Suppressor macrophage treated with lipopolysaccharide for 1 hour (primary cell): ENCODE data around the gene CRHBP.
"Not testable (repeated sequence)": the region's sequence is repeated elsewhere in the genome, so short reads cannot be mapped to it uniquely, and the experiment has no call there.

Source experiments
- DNase-seq, 3 donors: peaks; one replicate each; pipeline ENCODE4 v3.0.0-alpha.2; 2020 to 2022

Gene CRHBP

GRCh38 chr5:76958991-76959767 is 6.3 kb downstream of the CRHBP start:
- DNase-seq: peak; percentile 66 to 84 (median 82)

GRCh38 chr5:76960004-76960625 is 7.3 kb downstream of the CRHBP start:
- DNase-seq: peak in 1 of 3 donors; percentile 11

GRCh38 chr5:76964060-76964459 is 11.2 kb downstream of the CRHBP start:
- DNase-seq: no peak

GRCh38 chr5:76971511-76971910 is 18.7 kb downstream of the CRHBP start:
- no peak for DNase-seq

- DNase-seq: no peak
These were observed 19.8 kb downstream of the CRHBP start for GRCh38 chr5:76972689-76973088.

- peak in 2 of 3 donors; percentile 7 to 40 for DNase-seq
These were observed 21.9 kb downstream of the CRHBP start for GRCh38 chr5:76974785-76975184.

GRCh38 chr5:76978869-76979268 is 26.0 kb downstream of the CRHBP start:
- no peak for DNase-seq

GRCh38 chr5:76980518-76981144 is 27.8 kb downstream of the CRHBP start:
- DNase-seq: no peak

GRCh38 chr5:76982450-76982849 is 29.6 kb downstream of the CRHBP start:
- DNase-seq: no peak

- DNase-seq: no peak
These were observed 30.6 kb downstream of the CRHBP start for GRCh38 chr5:76983468-76983867.

GRCh38 chr5:76986825-76987526 is 34.1 kb downstream of the CRHBP start:
- no peak for DNase-seq

GRCh38 chr5:76990899-76991459 is 38.1 kb downstream of the CRHBP start:
- DNase-seq: peak; percentile 71 to 78 (median 77)

- not testable (repeated sequence) for DNase-seq
These were observed 40.6 kb downstream of the CRHBP start for GRCh38 chr5:76993436-76993835.

GRCh38 chr5:76994337-76994736 is 41.5 kb downstream of the CRHBP start:
- no peak for DNase-seq

- not testable (repeated sequence) for DNase-seq
These were observed 45.4 kb downstream of the CRHBP start for GRCh38 chr5:76998251-76998650.

- peak; percentile 87 to 93 (median 92) for DNase-seq
These were observed 46.6 kb downstream of the CRHBP start for GRCh38 chr5:76999451-76999850.

- DNase-seq: no peak
These were observed 50.4 kb downstream of the CRHBP start for GRCh38 chr5:77003246-77003645.

- DNase-seq: no peak
These were observed 53.3 kb downstream of the CRHBP start for GRCh38 chr5:77006124-77006523.

GRCh38 chr5:77008413-77008812 is 55.6 kb downstream of the CRHBP start:
- no peak for DNase-seq

GRCh38 chr5:77010243-77010642 is 57.4 kb downstream of the CRHBP start:
- DNase-seq: no peak

- DNase-seq: no peak
These were observed 58.7 kb downstream of the CRHBP start for GRCh38 chr5:77011498-77011897.

GRCh38 chr5:77012601-77013000 is 59.8 kb downstream of the CRHBP start:
- no peak for DNase-seq
